Subcutaneous adipose tissue (tissue), 4 donors: ENCODE data around the gene FASN. TPM values are rescaled to one million over a fixed set of nuclear protein-coding genes. Genes with fewer than 3 reads are reported as not detected.

Experiments used
- CTCF ChIP-seq: fragments of 450-650 bp; IDR thresholded peaks from one replicate; pipeline ENCODE4 v1.5.1; 2016; ENCODE audit warnings: low read depth, mild to moderate bottlenecking, control low read depth, antibody characterized with exemption, moderate library complexity
- total RNA-seq, 4 donors: library from RNA; depleted of rRNA; stranded (reverse); fragments of >200 nt; gene quantifications; one replicate each; pipeline ENCODE4 v1.1.0, GENCODE V29; 2016

Gene FASN
- total RNA-seq, 4 donors from 2014 or later = 148 to 4,879 (median 378) TPM

DNA sequence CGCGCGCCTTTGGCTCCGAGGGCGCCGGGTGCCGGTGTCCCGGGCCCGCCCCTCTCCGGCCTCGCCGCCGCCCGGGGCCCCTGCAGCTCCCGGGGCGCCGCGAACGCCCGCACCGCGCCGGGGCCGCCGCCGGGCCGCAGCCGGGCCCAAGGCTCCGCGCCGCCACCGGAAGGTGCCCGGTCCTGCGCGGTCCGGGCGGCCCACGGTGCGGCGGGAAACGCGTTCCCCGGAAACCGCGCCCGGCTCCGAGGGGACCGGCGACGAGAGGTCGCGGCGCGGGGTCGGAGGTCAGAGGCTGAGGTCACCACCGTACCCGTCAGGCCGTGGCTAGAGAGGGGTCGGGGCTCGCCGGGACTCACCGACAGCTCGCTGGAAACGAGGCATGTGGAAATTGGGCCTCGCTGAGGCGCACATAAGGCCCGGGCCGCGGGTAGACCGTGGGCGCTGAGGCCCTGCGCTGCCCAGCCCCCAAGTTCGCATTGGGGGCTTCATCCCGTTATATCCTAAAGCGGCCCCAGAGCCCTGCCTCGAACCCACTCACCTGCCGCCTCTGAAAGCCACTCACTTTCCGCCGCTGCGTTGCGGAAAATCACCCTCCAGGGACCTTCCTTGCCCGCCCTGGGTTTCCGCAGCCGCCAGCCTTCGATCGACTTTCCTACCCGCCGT lies 32.3 kb downstream of the FASN start, which contains the start of gene DUS1L:
Gene DUS1L, minus strand, starts transcription at position 167 of the 666 bp plus-strand sequence. CDS start 745 bp downstream, outside the sequence.
- no peak for TF ChIP-seq CTCF

DNA sequence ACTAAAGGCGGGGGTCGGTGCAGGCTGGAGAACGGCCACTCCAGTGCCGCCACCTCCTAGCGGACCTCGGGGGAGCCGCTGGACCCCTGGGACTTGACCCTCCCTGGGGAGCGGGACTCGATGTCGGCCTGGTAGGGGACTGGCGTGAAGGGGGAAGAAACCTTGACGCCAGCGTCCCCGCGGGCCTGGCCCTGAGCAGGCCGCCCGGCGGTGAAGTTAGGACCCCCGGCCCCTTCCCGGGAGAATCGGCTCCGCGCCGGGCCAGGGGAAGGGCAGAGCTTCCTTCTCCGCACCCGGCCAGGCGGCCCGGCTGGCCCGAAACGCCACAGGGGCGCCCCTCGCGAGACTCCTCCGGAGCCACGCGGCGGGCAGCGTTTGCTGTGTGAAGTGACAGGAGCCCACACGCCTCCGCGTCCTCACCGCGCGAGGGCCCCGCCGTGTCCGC lies 32.8 kb downstream of the FASN start:
- no peak for TF ChIP-seq CTCF

- TF ChIP-seq CTCF = no peak
These were observed 33.4 kb downstream of the FASN start for GRCh38 chr17:82064433-82065192.

DNA sequence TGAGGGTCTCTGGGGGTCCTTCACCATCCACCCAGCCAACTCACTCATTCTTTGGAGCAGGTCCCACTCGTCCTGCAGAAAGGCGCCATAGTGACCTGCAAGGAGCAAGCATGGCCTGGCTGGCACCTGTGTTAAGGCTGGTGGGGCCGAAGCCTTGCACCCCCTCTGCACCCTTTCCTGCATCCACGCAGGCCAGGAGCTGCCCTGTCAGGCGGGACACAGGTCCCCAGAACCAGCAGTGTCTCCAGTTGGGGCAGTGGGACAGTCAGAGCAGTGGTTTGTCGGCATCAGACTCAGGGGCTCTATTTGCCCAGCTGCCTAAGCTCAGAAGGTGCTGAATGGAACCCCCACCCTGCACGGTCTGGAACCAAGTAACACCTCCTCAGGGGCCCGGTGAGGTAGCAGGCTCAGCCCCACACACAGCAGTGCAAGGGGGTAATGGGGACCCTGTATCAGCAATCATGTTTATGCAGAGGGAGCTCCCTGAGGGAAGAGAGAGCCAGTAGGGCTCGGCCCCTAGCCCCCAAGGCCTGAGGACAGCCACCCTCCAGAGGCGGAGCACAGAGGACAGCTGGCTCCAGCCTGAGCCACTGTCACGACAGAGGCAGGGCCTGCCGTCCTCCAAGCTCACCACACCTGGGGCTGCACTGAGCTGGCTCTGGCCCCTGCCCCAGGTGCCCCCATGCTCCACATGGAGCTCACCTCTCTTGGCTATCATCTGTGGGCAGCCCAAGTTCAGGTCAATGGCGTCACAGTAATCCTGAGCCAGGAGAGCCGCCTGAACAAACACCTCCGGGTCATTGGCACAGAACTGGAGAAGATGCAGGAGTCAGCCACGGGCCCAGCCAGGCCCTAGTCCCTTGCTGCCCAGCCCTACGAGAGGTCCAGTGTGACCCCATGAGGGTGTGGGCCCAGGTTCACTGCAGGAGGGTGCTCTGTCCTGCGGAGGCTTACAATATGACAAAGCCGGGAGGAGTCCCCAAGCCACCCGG lies 34.3 kb downstream of the FASN start:
- TF ChIP-seq CTCF = no peak

GRCh38 chr17:82062984-82063368 lies 35.1 kb downstream of the FASN start:
- TF ChIP-seq CTCF = no peak

DNA sequence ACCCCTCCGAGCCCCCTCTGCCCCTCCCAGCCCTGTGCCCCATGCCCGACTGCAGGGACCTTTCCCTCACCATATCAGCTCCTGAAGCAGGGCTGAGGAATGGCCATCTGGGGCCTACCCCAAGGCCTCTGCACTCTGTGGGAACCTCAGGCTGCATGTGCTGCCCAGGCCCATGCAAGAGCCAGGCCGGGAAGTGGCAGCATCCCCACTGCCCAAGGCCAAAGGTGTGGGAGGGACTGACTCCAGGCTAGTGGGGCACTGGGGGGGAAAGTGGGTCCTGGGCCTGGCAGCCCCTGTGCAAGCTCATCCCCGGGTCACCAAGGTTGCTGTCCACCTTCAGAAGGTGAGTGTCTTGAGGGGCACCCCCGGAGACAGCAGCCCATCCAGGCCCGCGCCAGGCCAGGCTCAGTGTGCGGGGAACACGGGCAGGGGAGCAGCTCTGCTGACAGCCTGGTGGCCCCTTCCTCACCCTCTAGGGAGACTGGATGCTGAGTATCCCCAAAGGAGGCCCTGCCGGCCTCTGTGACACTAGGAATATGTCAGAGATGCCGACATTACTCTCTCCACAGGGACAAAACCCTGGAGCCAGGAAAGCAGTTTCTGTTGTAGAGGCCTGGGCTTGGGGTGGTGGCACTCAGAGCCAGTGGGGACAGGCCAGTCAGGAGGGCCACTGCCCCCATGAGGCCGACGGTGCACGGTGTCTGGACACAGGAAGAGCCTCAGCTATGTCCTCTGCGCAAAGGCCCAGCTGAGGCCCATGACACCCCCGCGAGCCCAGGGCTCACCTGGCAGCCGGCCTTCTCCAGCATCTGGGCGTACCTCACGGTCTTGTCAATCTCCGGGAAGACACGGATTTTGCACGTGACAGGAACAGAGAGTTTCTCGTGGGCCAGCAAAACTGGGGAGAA lies 35.7 kb downstream of the FASN start:
- no peak for TF ChIP-seq CTCF
